HUES6 (cell line): Measurements from ENCODE around the gene ADAM12.
"Not testable (repeated sequence)": the region's sequence is repeated elsewhere in the genome, so short reads cannot be mapped to it uniquely, and the experiment has no call there.

Experiments used
- H3K27ac ChIP-seq: 2 replicates; pipeline ENCODE4 v1.7.0; 2013; ENCODE audit warnings: low read depth, mild to moderate bottlenecking, low read length, inconsistent platforms
- H3K27me3 ChIP-seq: 2 replicates; pipeline ENCODE4 v1.6.1; 2013; ENCODE audit warnings: low read length; ENCODE audit not compliant: control insufficient read depth, insufficient read depth
- H3K36me3 ChIP-seq: 2 replicates; pipeline ENCODE4 v1.6.1; 2013; ENCODE audit warnings: low read length; ENCODE audit not compliant: control insufficient read depth, insufficient read depth
- H3K4me1 ChIP-seq: 2 replicates; pipeline ENCODE4 v1.6.1; 2013; ENCODE audit warnings: low read length; ENCODE audit not compliant: control insufficient read depth, insufficient read depth
- H3K4me3 ChIP-seq: 2 replicates; pipeline ENCODE4 v1.5.1; 2013; ENCODE audit warnings: low read depth, low read length
- H3K9ac ChIP-seq: one replicate; pipeline ENCODE4 v1.6.1; 2013; ENCODE audit warnings: mild to moderate bottlenecking, low read length
- H3K9me3 ChIP-seq: 2 replicates; pipeline ENCODE4 v1.6.1; 2013; ENCODE audit warnings: low read depth, low read length; ENCODE audit not compliant: control insufficient read depth, insufficient read depth

ADAM12 gene

GRCh38 chr10:125976960-125977605, 411.2 kb downstream of the ADAM12 start:
- H3K27ac ChIP-seq: no peak overlapping the region
- no peaks in the 10 kb centered on the region for H3K27me3 ChIP-seq
- H3K9me3 ChIP-seq: no peaks in the 10 kb centered on the region
- H3K36me3 ChIP-seq: no peaks in the 10 kb centered on the region
- H3K4me3 ChIP-seq: no peak overlapping the region
- peaks cover 8% of the 10 kb centered on the region for H3K4me1 ChIP-seq
- H3K9ac ChIP-seq: no peak overlapping the region

GRCh38 chr10:125970077-125970630, 418.1 kb downstream of the ADAM12 start:
- H3K27ac ChIP-seq, H3K9me3 ChIP-seq, H3K4me3 ChIP-seq, H3K9ac ChIP-seq, H3K36me3 ChIP-seq, H3K27me3 ChIP-seq, H3K4me1 ChIP-seq: not testable (repeated sequence)

GRCh38 chr10:125967533-125967932, 420.7 kb downstream of the ADAM12 start:
- no peak overlapping the region for H3K4me3 ChIP-seq
- no peaks in the 10 kb centered on the region for H3K4me1 ChIP-seq
- no peaks in the 10 kb centered on the region for H3K27me3 ChIP-seq
- H3K9me3 ChIP-seq: peaks cover 10% of the 10 kb centered on the region
- no peak overlapping the region for H3K27ac ChIP-seq
- no peak overlapping the region for H3K9ac ChIP-seq
- no peaks in the 10 kb centered on the region for H3K36me3 ChIP-seq

GRCh38 chr10:125964558-125964957, 423.7 kb downstream of the ADAM12 start:
- Histone ChIP-seq H3K9ac (no peak overlapping the region), H3K27ac (no peak overlapping the region), H3K4me1 (no peaks in the 10 kb centered on the region), H3K27me3 (no peaks in the 10 kb centered on the region), H3K4me3 (no peak overlapping the region), H3K36me3 (no peaks in the 10 kb centered on the region), H3K9me3 (no peaks in the 10 kb centered on the region)
